IPS DF 19.7 (cell line): Measurements from ENCODE around the gene DDX10.
"Not testable (repeated sequence)": the region's sequence is repeated elsewhere in the genome, so short reads cannot be mapped to it uniquely, and the experiment has no call there.

ENCODE experiments used
- DNase-seq: peaks from one replicate; pipeline ENCODE4 v3.0.0-alpha.2; 2013; ENCODE audit warnings: low read depth, low spot score

DDX10 gene

GRCh38 chr11:108715239-108715638 is 50.4 kb downstream of the DDX10 start:
- DNase-seq: no peak

GRCh38 chr11:108718466-108718865 is 53.6 kb downstream of the DDX10 start:
- no peak for DNase-seq

DNA sequence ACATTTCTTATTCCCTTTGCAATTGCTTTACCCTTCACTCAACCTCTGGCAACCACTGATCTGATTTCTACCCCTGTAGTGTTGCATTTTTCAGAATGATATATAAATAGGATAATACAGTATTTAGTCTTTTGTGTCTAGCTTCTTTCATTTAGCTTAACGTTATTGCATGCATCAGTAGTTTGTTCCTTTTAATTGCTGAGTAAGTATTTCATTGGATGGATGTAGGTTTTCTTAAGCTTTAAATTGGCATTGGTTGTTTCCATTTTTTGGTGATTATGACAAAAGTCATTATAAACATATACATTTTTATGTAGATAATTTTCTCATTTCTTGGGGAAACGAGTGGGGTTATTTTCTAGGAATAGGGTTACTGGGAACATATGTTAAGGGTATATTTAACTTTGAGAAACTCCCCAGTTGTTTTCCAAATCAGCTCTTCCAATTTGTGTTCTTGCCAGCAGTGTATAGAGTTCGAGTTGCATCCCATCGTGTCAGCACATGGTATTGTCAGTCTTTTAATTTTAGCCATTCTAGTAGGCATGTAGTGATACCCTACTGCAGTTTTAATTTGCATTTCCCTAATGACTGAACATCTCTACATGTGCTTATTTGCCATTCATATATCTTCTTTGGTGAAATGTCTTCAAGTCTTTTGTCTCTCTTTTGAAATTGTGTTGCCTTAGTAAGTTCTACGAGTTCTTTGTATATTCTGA is 60.3 kb downstream of the DDX10 start:
- no peak for DNase-seq

- DNase-seq: no peak
These were observed 61.4 kb downstream of the DDX10 start for GRCh38 chr11:108726077-108726800.

GRCh38 chr11:108727665-108728064 is 62.8 kb downstream of the DDX10 start:
- no peak for DNase-seq

DNA sequence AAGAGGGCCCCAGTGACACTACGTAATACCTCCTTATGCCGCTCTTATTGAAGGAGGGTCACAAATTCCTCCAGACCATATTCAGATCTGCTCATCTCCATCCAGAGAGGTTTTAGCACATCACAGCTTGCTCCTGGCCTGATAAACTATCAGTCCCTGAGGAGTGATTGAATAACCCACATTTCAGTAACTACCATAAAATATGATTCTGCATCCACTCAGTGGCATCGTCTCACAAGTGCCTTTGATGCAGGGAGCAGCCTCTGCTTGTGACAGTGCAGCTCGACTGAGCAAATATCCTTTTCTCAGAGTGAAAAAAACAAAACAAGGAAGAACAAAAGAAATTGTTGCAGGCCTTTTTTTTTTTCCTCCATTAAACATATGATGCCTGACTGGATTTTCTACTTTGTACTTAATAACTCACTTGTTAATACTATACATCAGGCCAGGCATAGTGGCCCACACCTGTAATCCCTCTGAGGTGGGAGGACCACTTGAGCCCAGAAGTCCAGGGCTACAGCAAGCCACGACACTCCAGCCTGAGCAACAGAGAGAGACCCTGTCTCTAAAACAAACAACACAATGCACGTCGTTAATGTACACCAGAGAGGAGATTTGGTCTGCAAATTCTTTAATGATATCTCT is 64.5 kb downstream of the DDX10 start:
- DNase-seq: no peak

GRCh38 chr11:108732395-108732794 is 67.5 kb downstream of the DDX10 start:
- DNase-seq: no peak

- DNase-seq: no peak
These were observed 68.7 kb downstream of the DDX10 start for GRCh38 chr11:108733479-108734116.

DNA sequence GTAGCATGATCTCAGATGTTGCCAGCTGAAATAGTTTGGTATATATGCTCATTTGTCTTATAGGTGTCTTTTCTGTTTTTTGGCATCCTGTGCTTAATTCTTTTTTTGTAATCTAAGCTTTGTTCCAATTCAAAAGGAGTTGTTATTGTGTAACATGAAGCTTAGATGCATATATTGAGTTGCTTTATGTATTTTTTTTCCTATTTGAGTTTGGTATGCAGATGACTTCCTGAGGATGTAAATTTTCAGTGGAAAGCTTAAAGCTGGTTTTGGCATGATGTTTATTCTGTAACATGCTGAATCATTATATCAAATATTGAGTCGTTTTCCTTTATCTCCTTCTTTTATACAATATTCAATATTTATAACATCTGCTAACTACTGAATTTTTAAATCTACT is 69.4 kb downstream of the DDX10 start:
- no peak for DNase-seq

GRCh38 chr11:108734956-108735559 is 70.2 kb downstream of the DDX10 start:
- DNase-seq: no peak

- DNase-seq: not testable (repeated sequence)
These were observed 75.3 kb downstream of the DDX10 start for GRCh38 chr11:108740132-108740531.

DNA sequence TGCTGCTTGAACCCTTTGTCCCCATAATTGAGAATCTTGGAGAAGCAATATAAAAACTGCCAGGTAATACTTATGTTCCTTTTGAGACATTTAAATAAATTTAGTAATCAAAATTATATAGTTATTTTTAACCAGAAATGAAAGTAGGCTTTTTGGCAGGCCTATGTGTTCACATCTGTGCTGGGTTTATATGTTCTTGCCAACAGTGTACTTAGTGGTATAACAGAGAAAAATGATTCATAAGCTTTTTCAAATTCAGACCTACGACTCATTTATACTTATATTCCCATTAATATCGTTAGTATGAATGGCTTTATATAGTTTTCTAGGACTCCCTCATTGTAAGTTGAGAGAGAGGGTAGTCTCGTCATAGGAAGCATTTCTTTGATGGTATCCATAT is 79.0 kb downstream of the DDX10 start:
- DNase-seq: no peak

- no peak for DNase-seq
These were observed 84.1 kb downstream of the DDX10 start for GRCh38 chr11:108748968-108749367.

DNA sequence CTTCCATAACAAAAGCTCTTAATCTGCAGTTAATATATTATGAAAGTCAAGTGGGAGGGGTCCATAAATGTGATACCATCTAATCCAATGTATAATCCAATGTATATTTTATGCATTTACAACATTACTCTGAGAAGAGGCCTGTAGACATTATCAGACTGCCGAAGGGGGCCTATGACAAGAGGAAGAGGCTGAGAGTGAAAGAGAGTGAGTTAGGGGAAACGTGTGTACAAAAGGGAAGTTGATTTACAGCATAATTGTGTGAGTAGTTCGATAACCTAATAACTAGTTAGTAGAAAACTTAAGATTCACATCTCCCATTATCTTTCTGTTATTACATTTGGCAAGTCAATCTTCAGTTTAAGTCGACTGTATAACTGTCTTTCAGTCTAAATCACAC is 86.6 kb downstream of the DDX10 start:
- no peak for DNase-seq

GRCh38 chr11:108752297-108752751 is 87.5 kb downstream of the DDX10 start:
- no peak for DNase-seq

GRCh38 chr11:108754901-108755625 is 90.2 kb downstream of the DDX10 start:
- no peak for DNase-seq

DNA sequence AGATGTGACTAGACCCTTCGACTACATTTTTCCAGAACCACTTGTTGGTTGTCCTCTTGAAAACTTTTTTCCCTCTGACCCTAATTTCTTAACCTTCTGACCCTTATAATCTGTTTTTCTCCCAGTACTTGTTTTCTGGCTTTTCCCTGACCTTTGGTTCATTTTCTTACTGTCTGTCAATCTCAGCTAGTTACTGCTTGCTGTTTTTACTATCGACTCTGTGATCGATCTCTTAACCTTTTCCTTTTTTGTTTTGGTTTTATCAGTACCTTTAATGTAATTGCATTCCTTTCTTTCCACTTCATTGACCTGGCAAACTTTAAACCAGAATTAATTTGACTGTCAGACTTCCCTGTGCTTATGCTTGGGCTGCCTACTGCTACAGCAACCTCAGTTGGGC is 92.8 kb downstream of the DDX10 start:
- DNase-seq: no peak

DNA sequence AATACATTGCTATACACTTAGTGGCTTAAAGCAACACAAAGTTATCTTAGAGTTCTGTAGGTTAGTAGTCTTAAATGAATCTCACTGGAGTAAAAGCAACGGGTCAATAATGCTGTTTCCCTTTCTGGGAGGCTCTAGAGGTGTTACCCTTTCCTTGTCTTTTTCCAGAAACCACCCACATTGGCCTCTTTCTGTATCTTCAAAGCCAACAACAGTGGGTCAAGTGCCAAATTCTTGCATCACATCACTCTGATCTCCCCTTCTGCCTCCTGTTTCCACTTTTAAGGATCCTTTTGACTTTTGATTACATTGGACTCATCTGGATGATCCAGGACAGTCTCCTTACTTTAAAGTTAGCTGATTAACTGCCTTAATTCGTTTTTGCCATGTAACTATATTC is 93.6 kb downstream of the DDX10 start:
- no peak for DNase-seq

DNA sequence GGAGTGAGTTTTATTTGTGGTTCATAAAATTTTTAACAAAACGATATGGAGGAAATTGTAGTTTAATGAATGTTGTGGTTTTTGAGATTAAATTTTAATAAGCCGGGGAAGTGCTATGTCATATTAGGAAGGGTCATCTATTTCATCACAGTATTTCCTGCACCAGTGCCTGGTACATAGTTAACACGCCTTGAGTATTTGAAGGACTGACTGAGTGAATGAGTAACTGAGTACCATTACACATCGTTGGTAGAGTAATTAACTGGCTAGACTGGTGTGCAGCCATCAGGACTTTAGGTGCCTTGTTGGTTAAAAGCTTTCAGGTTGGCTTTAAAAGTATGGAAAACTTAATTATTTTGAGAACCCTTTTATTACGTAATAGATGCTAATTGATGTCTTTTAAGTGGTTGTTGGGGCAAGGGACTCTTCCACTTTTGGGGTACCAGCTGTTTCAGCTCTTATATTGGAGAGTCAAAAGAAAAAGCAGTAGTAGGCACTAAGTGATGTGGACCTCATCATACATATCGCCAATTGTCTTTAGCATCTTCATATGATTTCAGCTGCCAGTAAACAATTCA is 101.8 kb downstream of the DDX10 start:
- no peak for DNase-seq

GRCh38 chr11:108768370-108768769 is 103.5 kb downstream of the DDX10 start:
- no peak for DNase-seq

- DNase-seq: no peak
These were observed 104.1 kb downstream of the DDX10 start for GRCh38 chr11:108768964-108769363.
